PC-3 (cell line): ENCODE results near the gene DNAH1. TPM values are rescaled to one million over a fixed set of nuclear protein-coding genes. Genes with fewer than 3 reads are reported as not detected.

Experiments used
- ATAC-seq: fragments of 200-7000 bp; cut with Tn5 transposase; 2 replicates; pipeline ENCODE4 v1.9.1; 2020; ENCODE audit warnings: mild to moderate bottlenecking, moderate library complexity
- BruUV-seq: library from RNA; stranded (reverse); fragments of 400-500 nt; replicated peaks from 2 replicates; lab custom pipeline; 2021; lab: Mats Ljungman, UMichigan
- CTCF ChIA-PET: fragments of 300-600 bp; sonication (Branson Sonifier 250); formaldehyde crosslinking; loops from one replicate; lab custom pipeline; 2022; ENCODE audit warnings: antibody characterized with exemption; lab: Charles Lee
- POLR2A ChIA-PET: fragments of 300-600 bp; sonication (Branson Sonifier 250); formaldehyde crosslinking; loops from one replicate; lab custom pipeline; 2022; ENCODE audit warnings: antibody characterized with exemption; ENCODE audit not compliant: unreplicated experiment; lab: Charles Lee
- DNase-seq: peaks from one replicate; pipeline ENCODE4 v3.0.0-alpha.2; 2015
- H2AFZ ChIP-seq: fragments of 300-600 bp; sonication (generic); 2 replicates; pipeline ENCODE4 v1.6.0; 2016; ENCODE audit warnings: antibody characterized with exemption, low read length
- H3F3A ChIP-seq: fragments of 300-600 bp; sonication (generic); one replicate; pipeline ENCODE4 v1.6.0; 2017; ENCODE audit warnings: antibody characterized with exemption, low read length, control low read depth, mild to moderate bottlenecking; ENCODE audit not compliant: unreplicated experiment
- H3K27ac ChIP-seq: fragments of 300-600 bp; sonication (generic); 2 replicates; pipeline ENCODE4 v1.5.1; 2016; ENCODE audit warnings: mild to moderate bottlenecking, low read length
- H3K27me3 ChIP-seq: fragments of 300-600 bp; sonication (generic); 2 replicates; pipeline ENCODE4 v1.6.1; 2016; ENCODE audit warnings: low read length, mixed read lengths
- H3K36me3 ChIP-seq: fragments of 300-600 bp; sonication (generic); 2 replicates; pipeline ENCODE4 v1.6.1; 2016; ENCODE audit warnings: low read depth, mixed run types, low read length, mixed read lengths
- H3K4me1 ChIP-seq: fragments of 300-600 bp; sonication (generic); 2 replicates; pipeline ENCODE4 v1.5.1; 2016; ENCODE audit warnings: low read length; ENCODE audit not compliant: insufficient read depth
- H3K4me2 ChIP-seq: fragments of 300-600 bp; sonication (generic); 2 replicates; pipeline ENCODE4 v1.6.0; 2016; ENCODE audit warnings: low read length
- H3K4me3 ChIP-seq: fragments of 300-600 bp; sonication (generic); 2 replicates; pipeline ENCODE4 v1.5.1; 2016; ENCODE audit warnings: mild to moderate bottlenecking, low read length, mixed read lengths
- H3K79me2 ChIP-seq: fragments of 300-600 bp; sonication (generic); 2 replicates; pipeline ENCODE4 v1.6.1; 2017; ENCODE audit warnings: low read length, mixed read lengths
- H3K9ac ChIP-seq: fragments of 300-600 bp; sonication (generic); 2 replicates; pipeline ENCODE4 v1.6.0; 2016; ENCODE audit warnings: mild to moderate bottlenecking, low read length
- H3K9me2 ChIP-seq: fragments of 300-600 bp; sonication (generic); replicated peaks from 2 replicates; pipeline ENCODE4 v1.6.1; 2016; ENCODE audit warnings: mixed run types, low read length, mixed read lengths
- H3K9me3 ChIP-seq: fragments of 300-600 bp; sonication (generic); 2 replicates; pipeline ENCODE4 v1.6.1; 2016; ENCODE audit warnings: low read length, mixed read lengths
- H4K20me1 ChIP-seq: fragments of 300-600 bp; sonication (generic); 2 replicates; pipeline ENCODE4 v1.6.1; 2016; ENCODE audit warnings: low read length, mixed read lengths
- CTCF ChIP-seq: fragments of 300-600 bp; sonication (generic); conservative IDR thresholded peaks from 2 replicates; pipeline ENCODE4 v1.5.1; 2017; ENCODE audit warnings: antibody characterized with exemption, low read depth, mild to moderate bottlenecking, low read length
- EZH2 ChIP-seq: fragments of 300-600 bp; sonication (generic); IDR thresholded peaks from one replicate; pipeline ENCODE4 v1.6.1; 2017; ENCODE audit warnings: antibody characterized with exemption, mild to moderate bottlenecking, low read length; ENCODE audit not compliant: unreplicated experiment
- EZH2phosphoT487 ChIP-seq: fragments of 300-600 bp; sonication (generic); IDR thresholded peaks from 2 replicates; pipeline ENCODE4 v1.6.1; 2018; ENCODE audit warnings: mild to moderate bottlenecking, antibody characterized with exemption, low read length, borderline replicate concordance
- intact Hi-C: fragments of 100-400 bp; cut with micrococcal nuclease; formaldehyde crosslinking; loops from 2 replicates; pipeline ENCODE4 v1.9.0; 2023
- total RNA-seq: library from RNA; depleted of rRNA; stranded (reverse); fragments of >200 nt; gene quantifications from 2 replicates; pipeline ENCODE4 v1.2.3, GENCODE V29; 2014

The DNAH1 gene
- total RNA-seq, 1 experiment from 2014 or later: 2.2 TPM

GRCh38 chr3:52384019-52384761 is 68.1 kb downstream of the DNAH1 start:
- ATAC-seq: no peak
- ChIA-PET CTCF (no interaction called here), POLR2A (no interaction called here)
- H2AFZ ChIP-seq: no peak overlapping the region
- no peaks in the 10 kb centered on the region for H3K9me2 ChIP-seq
- no peaks in the 10 kb centered on the region for H3K27me3 ChIP-seq
- H3K36me3 ChIP-seq: no peaks in the 10 kb centered on the region
- intact Hi-C loops: no loop called here
- H3K9ac ChIP-seq: no peak overlapping the region
- no peak overlapping the region for H3K27ac ChIP-seq
- H3K4me3 ChIP-seq: no peak overlapping the region
- H3K4me2 ChIP-seq: no peak overlapping the region
- no peak for DNase-seq
- no peak for TF ChIP-seq CTCF
- TF ChIP-seq EZH2phosphoT487: no peak
- TF ChIP-seq EZH2: no peak
- no TSS peak for BruUV-seq
- no peaks in the 10 kb centered on the region for H3K79me2 ChIP-seq
- no peaks in the 10 kb centered on the region for H3F3A ChIP-seq
- H3K4me1 ChIP-seq: no peaks in the 10 kb centered on the region
- no peaks in the 10 kb centered on the region for H4K20me1 ChIP-seq
- no peaks in the 10 kb centered on the region for H3K9me3 ChIP-seq

- Histone ChIP-seq H3K4me3 (no peak overlapping the region), H3K9me3 (no peaks in the 10 kb centered on the region), H3K4me1 (no peaks in the 10 kb centered on the region), H2AFZ (no peak overlapping the region), H3K9ac (no peak overlapping the region), H3K36me3 (no peaks in the 10 kb centered on the region), H3K4me2 (no peak overlapping the region), H3K9me2 (no peaks in the 10 kb centered on the region), H4K20me1 (no peaks in the 10 kb centered on the region), H3F3A (no peaks in the 10 kb centered on the region), H3K27me3 (no peaks in the 10 kb centered on the region), H3K79me2 (no peaks in the 10 kb centered on the region), H3K27ac (no peak overlapping the region)
- intact Hi-C loops: no loop called here
- ATAC-seq (peak; percentile 66), DNase-seq (peak; percentile 63)
- TF ChIP-seq CTCF (peak; percentile 79), EZH2phosphoT487 (no peak), EZH2 (no peak)
- no TSS peak for BruUV-seq
- CTCF ChIA-PET: interaction anchor here (0.6 kb wide), 2 partner anchors 41 to 218 kb away, joined by 3 to 4 read pairs; no protein-coding TSS in a partner anchor
- POLR2A ChIA-PET: no interaction called here
Observed at GRCh38 chr3:52385157-52385556, 69.0 kb downstream of the DNAH1 start.

DNA sequence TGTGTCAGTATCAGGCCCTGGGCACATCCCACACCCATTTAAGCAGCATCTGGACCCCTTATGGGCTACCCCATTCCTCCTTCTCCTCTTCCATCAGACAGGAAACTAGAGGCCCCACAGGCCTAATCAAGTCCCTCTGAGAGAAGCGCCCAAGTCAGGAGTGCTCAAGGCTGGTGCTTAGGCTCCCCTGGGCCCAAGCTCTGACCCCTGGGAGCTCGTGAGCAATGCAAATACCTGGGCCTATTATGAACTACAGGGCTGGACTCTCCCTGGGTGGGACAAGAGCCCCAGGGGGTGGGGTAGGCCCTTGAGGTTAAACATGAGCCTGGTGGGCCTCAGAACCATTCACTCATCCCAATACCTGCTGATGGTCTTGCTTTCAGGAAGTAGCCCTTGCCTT is 71.4 kb downstream of the DNAH1 start:
- intact Hi-C loops: no loop called here
- no TSS peak for BruUV-seq
- DNase-seq (no peak), ATAC-seq (no peak)
- H3K4me1 ChIP-seq: no peaks in the 10 kb centered on the region
- H3F3A ChIP-seq: no peaks in the 10 kb centered on the region
- no peak overlapping the region for H3K4me3 ChIP-seq
- ChIA-PET POLR2A (no interaction called here), CTCF (no interaction called here)
- TF ChIP-seq EZH2 (no peak), EZH2phosphoT487 (no peak), CTCF (no peak)
- H3K9ac ChIP-seq: no peak overlapping the region
- H3K79me2 ChIP-seq: no peaks in the 10 kb centered on the region
- no peaks in the 10 kb centered on the region for H3K9me3 ChIP-seq
- H3K27me3 ChIP-seq: no peaks in the 10 kb centered on the region
- H2AFZ ChIP-seq: no peak overlapping the region
- no peaks in the 10 kb centered on the region for H4K20me1 ChIP-seq
- no peaks in the 10 kb centered on the region for H3K9me2 ChIP-seq
- no peak overlapping the region for H3K27ac ChIP-seq
- H3K36me3 ChIP-seq: no peaks in the 10 kb centered on the region
- H3K4me2 ChIP-seq: no peak overlapping the region
